COLO829 (cell line): ENCODE results near the gene OR8D1.
"Not testable (repeated sequence)": the region's sequence is repeated elsewhere in the genome, so short reads cannot be mapped to it uniquely, and the experiment has no call there.

Source experiments
- DNase-seq: peaks from one replicate; pipeline ENCODE4 v3.0.0; 2012; ENCODE audit warnings: low spot score

OR8D1 gene

GRCh38 chr11:124285610-124286344 is 28.0 kb downstream of the OR8D1 start:
- no peak for DNase-seq

GRCh38 chr11:124278261-124278660 is 35.5 kb downstream of the OR8D1 start:
- DNase-seq = no peak

- DNase-seq = peak; percentile 8
Observed at GRCh38 chr11:124277804-124278203, 35.9 kb downstream of the OR8D1 start.

- no peak for DNase-seq
Observed at GRCh38 chr11:124277207-124277606, 36.5 kb downstream of the OR8D1 start.

- peak; percentile 63 for DNase-seq
Observed at GRCh38 chr11:124276081-124276480, 37.7 kb downstream of the OR8D1 start.

GRCh38 chr11:124274000-124274399 is 39.7 kb downstream of the OR8D1 start:
- DNase-seq = no peak

- not testable (repeated sequence) for DNase-seq
Observed at GRCh38 chr11:124270886-124271285, 42.9 kb downstream of the OR8D1 start.

GRCh38 chr11:124265041-124265440 is 48.7 kb downstream of the OR8D1 start:
- DNase-seq = not testable (repeated sequence)

GRCh38 chr11:124256076-124256475 is 57.7 kb downstream of the OR8D1 start, which contains the start of gene OR8G5:
Gene OR8G5 (plus strand): TSS chr11:124256376. CDS start chr11:124264932, 8,556 bp downstream.
- no peak for DNase-seq
